Naive B cell (primary cell): ENCODE results near the gene RASL11A. TPM values are rescaled to one million over a fixed set of nuclear protein-coding genes. Genes with fewer than 3 reads are reported as not detected.
"Not testable (repeated sequence)": the region's sequence is repeated elsewhere in the genome, so short reads cannot be mapped to it uniquely, and the experiment has no call there.

ENCODE experiments used
- ATAC-seq, 2 donors: fragments of 150-1000 bp; cut with Tn5 transposase; 2 replicates each; pipeline ENCODE4 v1.10.0; 2021; ENCODE audit warnings: low read depth in 2 of 2, mild to moderate bottlenecking in 2 of 2, moderate library complexity in 2 of 2
- DNase-seq: peaks from one replicate; pipeline ENCODE4 v3.0.0; 2022
- H3K27ac Mint-ChIP-seq, 6 donors: one replicate each; pipeline ENCODE4 v1.8.0; 2020 to 2022; ENCODE audit warnings: mild to moderate bottlenecking in 6 of 6, mixed read lengths in 6 of 6, moderate library complexity in 5 of 6, inconsistent platforms in 2 of 6
- H3K27me3 Mint-ChIP-seq, 3 donors: one replicate each; pipeline ENCODE4 v1.8.0; 2021 to 2022; ENCODE audit warnings: mixed read lengths in 3 of 3, mild to moderate bottlenecking in 1 of 3
- H3K36me3 Mint-ChIP-seq, 2 donors: one replicate each; pipeline ENCODE4 v1.8.0; 2020 to 2022; ENCODE audit warnings: mixed read lengths in 2 of 2, inconsistent platforms in 1 of 2, mild to moderate bottlenecking in 1 of 2
- H3K4me1 Mint-ChIP-seq, 3 donors: one replicate each; pipeline ENCODE4 v1.8.0; 2020 to 2022; ENCODE audit warnings: mixed read lengths in 3 of 3, inconsistent platforms in 1 of 3, mild to moderate bottlenecking in 1 of 3, moderate library complexity in 1 of 3
- H3K4me3 Mint-ChIP-seq, 8 donors: one replicate each; pipeline ENCODE4 v1.8.0; 2020 to 2022; ENCODE audit warnings: mild to moderate bottlenecking in 8 of 8, mixed read lengths in 8 of 8, moderate library complexity in 8 of 8, inconsistent platforms in 2 of 8
- H3K9me3 Mint-ChIP-seq, 7 donors: one replicate each; pipeline ENCODE4 v1.8.0; 2020 to 2022; ENCODE audit warnings: mixed read lengths in 7 of 7, mild to moderate bottlenecking in 5 of 7, inconsistent platforms in 2 of 7, moderate library complexity in 1 of 7
- polyA plus RNA-seq, 6 donors: library from polyadenylated mRNA; unstranded; fragments of 300-500 nt; fragmentation: Illumina TruSeq; gene quantifications; one replicate each; pipeline ENCODE4 v1.2.3, GENCODE V29; 2021; ENCODE audit warnings: low read depth in 6 of 6

The RASL11A gene
- polyA plus RNA-seq, 6 donors from 2014 or later = 1.2 to 15.9 (median 9.5) TPM; not detected in 1

- H3K36me3 Mint-ChIP-seq = no peaks in the 10 kb centered on the region
- DNase-seq (no peak), ATAC-seq (peak; percentile 47 to 65)
- H3K27ac Mint-ChIP-seq = peak overlapping the region in 5 of 6 donors; percentile 11 to 95 (median 59)
- peak overlapping the region in 5 of 8 donors; percentile 3 to 80 (median 57) for H3K4me3 Mint-ChIP-seq
- H3K4me1 Mint-ChIP-seq = peaks cover 19 to 32% (median 20%) of the 10 kb centered on the region in 3 donors
- no peaks in the 10 kb centered on the region for H3K9me3 Mint-ChIP-seq
- H3K27me3 Mint-ChIP-seq = peaks cover 0 to 7% (median 6%) of the 10 kb centered on the region in 3 donors
Measured at GRCh38 chr13:27293873-27294515, 23.4 kb downstream of the RASL11A start.

GRCh38 chr13:27295096-27295495, 24.5 kb downstream of the RASL11A start:
- DNase-seq (no peak), ATAC-seq (no peak)
- Mint-ChIP-seq H3K27ac (peak overlapping the region in 1 of 6 donors; percentile 91), H3K4me3 (peak overlapping the region in 1 of 8 donors; percentile 16), H3K27me3 (peaks cover 7 to 13% (median 12%) of the 10 kb centered on the region in 3 donors), H3K9me3 (no peaks in the 10 kb centered on the region), H3K4me1 (peaks cover 19 to 30% (median 20%) of the 10 kb centered on the region in 3 donors), H3K36me3 (no peaks in the 10 kb centered on the region)

GRCh38 chr13:27295660-27296059, 25.0 kb downstream of the RASL11A start:
- no peaks in the 10 kb centered on the region for H3K9me3 Mint-ChIP-seq
- ATAC-seq (no peak), DNase-seq (no peak)
- no peak overlapping the region for H3K4me3 Mint-ChIP-seq
- H3K36me3 Mint-ChIP-seq = no peaks in the 10 kb centered on the region
- H3K27me3 Mint-ChIP-seq = peaks cover 7 to 13% (median 12%) of the 10 kb centered on the region in 3 donors
- peaks cover 19 to 30% (median 20%) of the 10 kb centered on the region in 3 donors for H3K4me1 Mint-ChIP-seq
- H3K27ac Mint-ChIP-seq = no peak overlapping the region

- H3K9me3 Mint-ChIP-seq = no peaks in the 10 kb centered on the region
- H3K4me3 Mint-ChIP-seq = no peak overlapping the region
- peaks cover 7 to 13% (median 12%) of the 10 kb centered on the region in 3 donors for H3K27me3 Mint-ChIP-seq
- ATAC-seq (no peak), DNase-seq (no peak)
- peak overlapping the region in 1 of 6 donors; percentile 76 for H3K27ac Mint-ChIP-seq
- no peaks in the 10 kb centered on the region for H3K36me3 Mint-ChIP-seq
- peaks cover 19 to 30% (median 20%) of the 10 kb centered on the region in 3 donors for H3K4me1 Mint-ChIP-seq
Measured at GRCh38 chr13:27296496-27296895, 25.9 kb downstream of the RASL11A start.

GRCh38 chr13:27298849-27299248, 28.2 kb downstream of the RASL11A start:
- H3K27me3 Mint-ChIP-seq = peaks cover 7 to 13% (median 12%) of the 10 kb centered on the region in 3 donors
- peaks cover 8 to 11% (median 9%) of the 10 kb centered on the region in 3 donors for H3K4me1 Mint-ChIP-seq
- peaks cover 0 to 11% (median 0%) of the 10 kb centered on the region in 7 donors for H3K9me3 Mint-ChIP-seq
- no peak for DNase-seq
- no peak overlapping the region for H3K27ac Mint-ChIP-seq
- ATAC-seq = no peak
- no peak overlapping the region for H3K4me3 Mint-ChIP-seq
- H3K36me3 Mint-ChIP-seq = no peaks in the 10 kb centered on the region

GRCh38 chr13:27300406-27300805, 29.8 kb downstream of the RASL11A start:
- not testable (repeated sequence) for H3K36me3 Mint-ChIP-seq, ATAC-seq, H3K4me3 Mint-ChIP-seq, H3K4me1 Mint-ChIP-seq, DNase-seq, H3K27ac Mint-ChIP-seq
- Mint-ChIP-seq H3K27me3 (peaks cover 7 to 13% (median 12%) of the 10 kb centered on the region in 3 donors), H3K9me3 (peaks cover 0 to 11% (median 0%) of the 10 kb centered on the region in 7 donors)

- Mint-ChIP-seq H3K4me1 (peaks cover 3 to 4% (median 4%) of the 10 kb centered on the region in 3 donors), H3K27ac (no peak overlapping the region), H3K4me3 (no peak overlapping the region), H3K27me3 (peaks cover 7 to 13% (median 12%) of the 10 kb centered on the region in 3 donors), H3K36me3 (no peaks in the 10 kb centered on the region), H3K9me3 (peaks cover 0 to 11% (median 0%) of the 10 kb centered on the region in 7 donors)
- ATAC-seq (no peak), DNase-seq (no peak)
Measured at GRCh38 chr13:27300941-27301586, 30.4 kb downstream of the RASL11A start.

GRCh38 chr13:27302643-27303262, 32.1 kb downstream of the RASL11A start:
- ATAC-seq = no peak
- Mint-ChIP-seq H3K4me1 (peaks cover 12 to 15% (median 14%) of the 10 kb centered on the region in 3 donors), H3K36me3 (no peaks in the 10 kb centered on the region), H3K9me3 (peaks cover 0 to 11% (median 0%) of the 10 kb centered on the region in 7 donors), H3K4me3 (no peak overlapping the region), H3K27me3 (peaks cover 11 to 12% (median 12%) of the 10 kb centered on the region in 3 donors), H3K27ac (no peak overlapping the region)
- no peak for DNase-seq

- Mint-ChIP-seq H3K9me3 (peaks cover 0 to 11% (median 0%) of the 10 kb centered on the region in 7 donors), H3K4me1 (peaks cover 12 to 19% (median 14%) of the 10 kb centered on the region in 3 donors), H3K27me3 (peaks cover 5 to 10% (median 6%) of the 10 kb centered on the region in 3 donors), H3K4me3 (no peak overlapping the region), H3K27ac (no peak overlapping the region), H3K36me3 (no peaks in the 10 kb centered on the region)
- ATAC-seq (no peak), DNase-seq (no peak)
Measured at GRCh38 chr13:27304099-27304498, 33.5 kb downstream of the RASL11A start.

GRCh38 chr13:27304611-27305010, 34.0 kb downstream of the RASL11A start:
- Mint-ChIP-seq H3K9me3 (peaks cover 0 to 11% (median 0%) of the 10 kb centered on the region in 7 donors), H3K4me3 (no peak overlapping the region), H3K27me3 (peaks cover 0 to 5% (median under 1%) of the 10 kb centered on the region in 3 donors), H3K4me1 (peaks cover 12 to 19% (median 14%) of the 10 kb centered on the region in 3 donors), H3K36me3 (no peaks in the 10 kb centered on the region), H3K27ac (no peak overlapping the region)
- DNase-seq = no peak
- no peak for ATAC-seq

GRCh38 chr13:27306364-27306763, 35.7 kb downstream of the RASL11A start:
- H3K27me3 Mint-ChIP-seq = peaks cover 0 to 7% (median 4%) of the 10 kb centered on the region in 3 donors
- peaks cover 0 to 11% (median 0%) of the 10 kb centered on the region in 7 donors for H3K9me3 Mint-ChIP-seq
- H3K4me3 Mint-ChIP-seq = peak overlapping the region in 3 of 8 donors; percentile 2 to 43 (median 27)
- no peaks in the 10 kb centered on the region for H3K36me3 Mint-ChIP-seq
- peaks cover 12 to 19% (median 14%) of the 10 kb centered on the region in 3 donors for H3K4me1 Mint-ChIP-seq
- ATAC-seq (no peak), DNase-seq (no peak)
- H3K27ac Mint-ChIP-seq = peak overlapping the region in 1 of 6 donors; percentile 28

GRCh38 chr13:27308941-27309340, 38.3 kb downstream of the RASL11A start:
- Mint-ChIP-seq H3K27ac (no peak overlapping the region), H3K4me3 (no peak overlapping the region), H3K9me3 (no peaks in the 10 kb centered on the region), H3K36me3 (no peaks in the 10 kb centered on the region), H3K27me3 (peaks cover 6 to 9% (median 7%) of the 10 kb centered on the region in 3 donors), H3K4me1 (peaks cover 12 to 19% (median 14%) of the 10 kb centered on the region in 3 donors)
- ATAC-seq (no peak), DNase-seq (no peak)

- Mint-ChIP-seq H3K27ac (no peak overlapping the region), H3K36me3 (no peaks in the 10 kb centered on the region), H3K4me1 (peaks cover 12 to 19% (median 14%) of the 10 kb centered on the region in 3 donors), H3K4me3 (no peak overlapping the region), H3K27me3 (peaks cover 6 to 9% (median 7%) of the 10 kb centered on the region in 3 donors), H3K9me3 (no peaks in the 10 kb centered on the region)
- DNase-seq (no peak), ATAC-seq (no peak)
Measured at GRCh38 chr13:27309401-27309958, 38.9 kb downstream of the RASL11A start.
